Inflammatory macrophage (primary cell): ENCODE data around the gene PREX1.

Experiments used
- DNase-seq, 2 donors: peaks; one replicate each; pipeline ENCODE4 v3.0.0-alpha.2; 2020 to 2022

Gene PREX1

DNA sequence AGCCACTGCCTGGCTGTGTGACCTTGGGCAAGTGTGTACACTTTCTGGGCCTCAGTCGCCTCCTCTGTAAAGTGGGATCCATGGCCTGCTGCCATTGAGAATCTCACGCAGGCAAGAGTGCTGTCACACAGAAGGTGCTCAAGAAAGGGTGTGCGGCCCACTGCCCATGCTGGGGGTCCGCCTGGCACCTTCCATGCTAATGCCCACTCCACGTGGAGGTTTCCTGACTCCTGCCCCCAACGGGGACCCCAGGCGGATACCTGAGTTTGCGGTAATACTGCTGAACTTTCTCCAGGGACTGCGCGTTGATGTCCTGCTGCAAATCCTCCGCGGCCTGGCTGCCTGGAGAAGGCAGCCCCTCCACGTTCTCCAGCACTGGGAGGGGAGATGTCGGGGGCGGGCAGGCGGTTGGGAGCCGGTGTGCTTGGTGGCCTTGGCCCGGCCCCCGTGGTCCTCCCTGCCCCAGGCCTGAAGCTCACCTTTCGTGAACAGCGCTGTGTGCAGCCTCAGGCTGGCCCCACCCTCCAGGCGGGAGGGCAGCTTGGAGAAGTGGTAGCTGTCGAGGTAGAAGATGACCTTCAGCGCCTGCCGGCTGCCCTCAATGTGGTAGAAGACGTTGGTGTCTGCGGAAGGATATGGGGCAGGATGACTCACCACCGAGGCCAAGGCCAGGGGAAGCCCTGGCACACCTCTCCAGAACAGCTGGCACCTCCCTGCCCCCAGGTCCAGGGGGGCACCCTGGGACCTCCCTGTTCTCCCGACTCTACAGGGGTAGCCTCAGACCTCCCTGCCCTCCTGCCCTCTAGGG, 195.6 kb downstream of the PREX1 start:
- no peak for DNase-seq

DNA sequence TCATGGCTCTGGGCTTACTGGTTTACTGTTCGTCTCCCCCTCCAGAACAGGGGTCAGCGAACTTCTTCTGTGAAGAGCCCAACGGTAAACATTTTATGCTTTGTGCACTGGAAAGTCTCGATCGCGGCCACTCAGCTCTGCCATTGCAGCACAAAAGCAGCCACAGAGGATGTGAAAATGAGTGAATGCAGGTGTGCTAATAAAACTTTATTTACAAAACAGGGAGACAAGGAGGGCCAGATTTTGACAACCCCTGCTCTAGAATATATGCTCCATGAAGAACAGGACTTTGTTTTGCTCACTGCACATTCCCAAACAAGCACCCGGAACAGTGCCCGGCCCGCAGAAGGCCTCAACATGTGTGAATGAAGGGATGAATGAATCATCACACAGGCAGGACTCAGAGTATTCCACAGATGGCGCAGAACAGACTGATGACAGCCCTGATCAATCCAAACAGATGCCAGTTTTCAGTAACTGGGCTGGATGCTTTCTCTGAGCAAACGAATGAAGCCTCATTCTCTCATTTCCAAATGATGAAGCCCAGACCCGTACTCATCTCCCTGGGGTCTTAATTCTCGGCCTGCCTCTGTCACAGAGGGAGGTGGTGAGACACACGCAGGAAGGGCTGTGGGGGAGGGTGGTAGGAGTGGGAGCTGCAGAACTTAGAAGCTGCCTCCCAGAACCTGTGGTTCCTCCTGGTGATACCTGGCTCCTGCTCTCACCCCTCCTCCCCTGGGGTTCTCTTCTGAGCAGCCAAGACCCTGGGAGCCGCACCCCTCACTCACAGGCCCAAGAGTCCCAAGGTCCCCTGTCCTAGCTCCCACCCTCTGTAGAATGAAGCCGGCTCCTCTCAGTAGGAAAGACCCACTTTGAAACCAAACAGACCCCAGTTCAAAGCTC, 196.4 kb downstream of the PREX1 start:
- no peak for DNase-seq

- no peak for DNase-seq
Observed at GRCh38 chr20:48630342-48631075, 197.3 kb downstream of the PREX1 start.

DNA sequence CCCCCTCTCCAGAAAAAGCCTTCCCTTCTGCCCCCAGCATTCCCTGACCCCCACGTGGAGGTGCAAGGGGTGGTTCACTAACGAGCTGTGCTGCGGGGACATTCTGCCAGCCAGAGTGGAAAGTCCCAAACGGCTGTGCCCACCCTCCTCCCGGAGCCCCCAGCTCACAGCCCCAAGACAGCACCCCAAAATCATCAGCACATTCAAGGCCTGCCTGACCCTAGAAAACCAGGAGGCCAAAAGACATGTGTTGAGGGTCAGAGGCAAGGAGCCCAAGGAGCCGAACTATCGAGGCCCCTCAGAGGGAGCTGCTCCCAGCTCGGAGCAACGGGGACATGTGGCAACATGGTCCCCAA, 197.9 kb downstream of the PREX1 start:
- no peak for DNase-seq

GRCh38 chr20:48629069-48629959, 198.5 kb downstream of the PREX1 start:
- DNase-seq: no peak

DNA sequence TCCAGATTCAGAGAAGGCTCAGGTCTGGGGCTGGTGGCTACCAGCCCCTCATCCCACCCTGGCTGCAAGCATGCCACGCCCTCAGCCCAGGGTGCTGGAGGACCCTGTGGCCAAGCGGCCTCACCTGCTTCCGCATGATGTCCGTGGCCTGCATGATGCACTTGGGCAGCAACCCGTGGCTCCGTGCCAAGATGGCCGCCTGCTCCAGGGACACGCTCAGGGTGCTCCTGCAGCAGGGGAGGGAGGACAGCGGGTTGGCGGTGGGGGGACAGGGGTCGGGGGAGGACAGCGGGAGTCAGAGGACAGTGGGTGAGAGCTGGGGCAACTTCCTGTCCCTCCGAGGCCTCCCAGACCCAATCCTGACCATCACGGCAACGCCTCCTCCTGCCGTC, 200.1 kb downstream of the PREX1 start:
- peak in 1 of 2 donors; percentile 5 for DNase-seq

DNA sequence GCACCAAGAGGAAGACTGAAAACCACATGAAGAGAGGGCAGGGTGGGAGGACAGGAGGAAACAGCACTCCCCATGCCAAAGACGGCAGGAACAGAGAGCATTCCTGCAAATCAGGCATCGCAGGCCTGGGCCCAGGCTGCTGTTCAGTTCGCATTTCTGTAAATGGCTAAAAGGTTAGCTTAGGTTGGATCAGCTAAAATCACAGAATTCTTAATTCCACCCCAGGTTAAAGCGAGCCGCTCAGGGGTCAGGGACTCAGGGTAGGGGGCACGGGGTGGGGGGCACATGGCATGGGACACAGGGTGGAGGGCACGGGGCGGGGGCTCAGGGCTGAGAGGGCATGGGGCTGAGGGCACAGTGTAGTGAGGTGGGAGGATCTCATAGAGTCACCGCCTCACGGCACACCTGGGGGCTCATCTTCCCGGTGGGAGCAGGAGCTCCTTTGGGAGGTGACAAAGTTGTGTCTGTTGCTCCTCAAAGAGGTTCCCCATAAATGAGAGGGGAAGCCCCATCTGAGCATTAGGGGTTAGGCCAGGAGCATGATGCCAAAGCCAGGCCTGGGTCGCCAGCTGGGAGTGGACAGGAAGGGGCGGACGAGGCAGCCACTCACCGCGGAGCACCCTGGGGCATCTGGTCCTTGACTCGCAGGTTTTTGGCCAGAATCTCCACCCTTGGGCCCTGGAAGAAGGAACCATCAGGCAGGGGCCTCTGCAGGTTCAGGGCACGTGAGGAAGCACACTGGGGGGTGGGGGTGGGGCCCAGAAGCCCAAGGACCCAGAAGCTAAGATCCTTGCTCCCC, 200.7 kb downstream of the PREX1 start:
- DNase-seq: no peak

- peak; percentile 69 to 84 for DNase-seq
Observed at GRCh38 chr20:48626226-48626937, 201.4 kb downstream of the PREX1 start.

DNA sequence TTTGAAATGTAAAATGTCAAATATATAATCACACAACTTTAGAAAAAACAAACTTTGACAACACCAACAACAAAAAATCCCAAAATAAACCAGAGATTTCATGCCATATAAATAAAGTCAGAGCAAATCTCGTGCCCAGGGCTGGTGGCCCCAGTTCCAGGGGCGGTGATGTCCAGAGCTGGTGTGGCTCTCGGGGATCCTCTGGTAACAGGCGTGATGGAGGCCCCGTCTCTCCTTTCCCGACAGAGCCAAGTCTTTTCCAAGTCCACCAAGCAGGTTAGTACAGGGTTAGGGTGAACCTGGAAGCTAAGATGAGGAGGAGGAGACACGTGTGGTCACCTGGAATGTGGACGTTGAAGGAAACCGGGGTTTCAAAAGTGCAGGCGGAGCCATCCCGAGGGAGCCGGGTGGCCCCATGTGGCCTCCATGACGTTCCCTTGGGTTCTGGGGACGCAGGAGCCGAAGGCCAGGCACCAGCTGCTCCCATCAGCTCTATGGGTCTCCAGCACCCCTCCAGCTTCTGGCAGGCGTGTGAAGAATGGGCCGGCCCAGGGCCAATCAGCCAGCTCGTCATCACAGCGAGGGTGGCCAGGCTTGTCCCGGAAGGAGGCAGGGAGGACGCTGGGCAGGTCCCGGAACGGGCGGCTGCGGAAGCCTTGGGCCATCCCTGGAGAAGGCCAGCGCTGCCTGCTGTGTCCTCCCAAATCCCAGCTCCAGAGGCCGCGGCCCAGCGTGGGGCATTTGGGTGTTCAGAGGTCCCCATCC, 202.5 kb downstream of the PREX1 start:
- no peak for DNase-seq

DNA sequence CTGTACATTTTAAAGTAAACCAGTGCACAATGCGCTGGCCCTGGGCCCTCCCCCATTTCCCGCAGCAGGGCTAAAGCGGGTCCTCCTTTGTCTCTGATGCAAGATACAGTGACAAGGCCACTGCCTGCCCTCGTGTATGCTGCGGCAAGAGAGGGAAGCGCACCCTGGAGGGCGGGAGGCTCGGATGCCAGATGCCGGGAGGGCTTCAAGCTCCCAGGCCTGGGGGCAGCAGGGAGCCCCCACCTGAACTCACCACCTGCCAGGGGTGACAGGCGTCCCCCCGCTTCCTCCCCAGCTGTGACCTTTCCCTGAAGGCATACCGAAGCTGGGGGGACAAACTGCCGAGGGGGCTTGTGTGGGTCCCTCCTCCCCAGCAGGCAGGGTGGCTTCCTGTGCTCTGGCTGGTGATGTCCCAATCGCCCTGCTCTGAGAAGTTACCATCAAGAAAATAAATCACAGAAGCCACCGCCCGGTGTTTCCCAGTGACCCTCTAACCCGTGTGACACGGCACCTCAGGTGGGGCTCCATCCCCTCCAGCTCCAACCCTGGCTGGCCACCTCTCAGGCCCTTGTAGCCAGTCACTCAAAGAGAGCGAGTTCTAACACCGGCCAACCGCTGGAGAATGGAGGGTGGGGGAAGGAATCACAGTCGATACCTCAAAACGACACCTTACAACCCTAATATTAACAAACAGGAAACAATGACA, 203.3 kb downstream of the PREX1 start:
- DNase-seq: no peak

- no peak for DNase-seq
Observed at GRCh38 chr20:48623906-48624265, 203.9 kb downstream of the PREX1 start.

DNA sequence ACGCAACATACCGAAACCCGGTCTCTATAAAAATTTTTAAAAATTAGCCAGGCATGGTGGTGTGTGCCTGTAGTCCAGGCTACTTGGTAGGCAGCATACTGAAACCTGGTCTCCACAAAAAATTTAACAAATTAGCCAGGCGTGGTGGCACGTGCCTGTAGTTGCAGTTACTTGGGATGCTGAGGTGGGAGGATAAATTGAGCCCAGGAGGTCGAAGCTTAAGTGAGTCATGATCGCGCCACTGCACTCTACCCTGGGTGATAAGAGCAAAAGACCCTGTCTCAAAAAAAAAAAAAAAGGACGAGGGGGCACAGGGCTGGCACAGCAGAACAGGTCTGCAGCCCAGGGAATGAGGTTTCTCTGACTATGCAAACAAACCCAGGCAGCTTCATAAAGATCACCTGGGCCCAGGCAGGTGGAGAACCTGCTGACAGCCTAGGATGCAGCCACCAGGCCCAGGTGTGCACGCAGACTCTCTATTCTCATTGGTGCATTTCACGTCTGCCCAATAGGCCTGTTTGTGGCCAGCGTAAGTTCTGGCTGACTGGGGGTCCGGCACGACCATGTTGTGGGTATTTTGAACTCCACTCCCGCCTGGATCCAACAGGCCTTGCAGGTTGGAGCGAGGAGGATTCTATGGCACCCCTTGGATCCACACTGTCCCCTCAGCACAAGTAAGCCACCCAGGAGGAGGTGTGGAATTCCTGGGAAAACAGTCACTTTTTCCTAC, 204.5 kb downstream of the PREX1 start:
- no peak for DNase-seq

DNA sequence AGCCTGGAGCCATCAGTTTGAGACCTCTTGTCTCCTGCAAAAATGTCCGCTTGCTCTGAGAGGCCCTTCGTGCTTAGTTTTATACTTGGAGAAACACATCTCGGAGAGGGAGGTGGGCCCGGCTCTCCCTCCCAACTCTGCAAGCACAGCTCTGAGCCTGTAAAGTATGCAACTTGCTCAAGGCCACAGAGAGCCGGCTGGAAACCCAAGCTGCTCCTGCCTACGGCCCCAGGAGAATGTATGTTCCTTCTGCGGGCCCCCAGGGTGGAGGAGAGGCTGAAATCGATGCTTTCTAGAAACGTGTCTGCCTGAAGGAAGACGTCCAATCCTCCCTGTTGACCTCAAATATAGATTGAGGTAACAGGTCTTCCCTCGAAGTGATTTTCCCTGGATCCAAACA, 205.4 kb downstream of the PREX1 start:
- no peak for DNase-seq

DNA sequence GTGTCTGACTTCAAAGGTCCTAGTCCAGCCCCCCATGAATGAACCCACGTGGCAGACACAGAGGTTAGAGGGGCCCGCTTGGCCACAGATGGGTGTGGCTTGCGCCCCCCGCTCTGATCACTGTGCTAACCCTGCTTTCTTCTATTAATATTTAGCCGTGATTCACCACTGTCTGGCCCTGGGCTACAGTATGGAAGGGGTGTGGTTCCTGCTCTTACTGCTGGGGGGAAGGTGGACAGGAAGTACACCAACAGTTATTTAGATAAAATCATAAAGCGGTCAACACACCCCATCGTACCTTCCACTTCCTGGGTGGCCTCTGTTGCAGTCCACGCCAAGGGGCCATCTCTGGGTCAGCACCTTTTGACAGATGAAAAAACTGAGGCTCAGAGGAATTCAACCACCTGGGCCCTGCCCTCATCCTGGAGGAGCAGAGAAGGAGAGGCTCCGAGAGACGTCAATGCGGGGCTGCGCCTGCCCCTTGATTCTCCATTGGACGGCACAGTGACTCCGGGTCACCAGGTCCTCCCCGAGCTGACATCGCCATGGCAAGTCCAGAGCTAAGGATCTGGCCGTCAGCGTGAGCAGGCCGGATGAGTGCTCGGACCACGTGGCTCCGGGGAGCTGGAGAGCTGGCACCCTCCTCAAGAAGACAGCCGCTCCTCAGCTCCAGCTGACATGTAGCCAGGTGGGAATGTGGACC, 206.3 kb downstream of the PREX1 start:
- DNase-seq: no peak

DNA sequence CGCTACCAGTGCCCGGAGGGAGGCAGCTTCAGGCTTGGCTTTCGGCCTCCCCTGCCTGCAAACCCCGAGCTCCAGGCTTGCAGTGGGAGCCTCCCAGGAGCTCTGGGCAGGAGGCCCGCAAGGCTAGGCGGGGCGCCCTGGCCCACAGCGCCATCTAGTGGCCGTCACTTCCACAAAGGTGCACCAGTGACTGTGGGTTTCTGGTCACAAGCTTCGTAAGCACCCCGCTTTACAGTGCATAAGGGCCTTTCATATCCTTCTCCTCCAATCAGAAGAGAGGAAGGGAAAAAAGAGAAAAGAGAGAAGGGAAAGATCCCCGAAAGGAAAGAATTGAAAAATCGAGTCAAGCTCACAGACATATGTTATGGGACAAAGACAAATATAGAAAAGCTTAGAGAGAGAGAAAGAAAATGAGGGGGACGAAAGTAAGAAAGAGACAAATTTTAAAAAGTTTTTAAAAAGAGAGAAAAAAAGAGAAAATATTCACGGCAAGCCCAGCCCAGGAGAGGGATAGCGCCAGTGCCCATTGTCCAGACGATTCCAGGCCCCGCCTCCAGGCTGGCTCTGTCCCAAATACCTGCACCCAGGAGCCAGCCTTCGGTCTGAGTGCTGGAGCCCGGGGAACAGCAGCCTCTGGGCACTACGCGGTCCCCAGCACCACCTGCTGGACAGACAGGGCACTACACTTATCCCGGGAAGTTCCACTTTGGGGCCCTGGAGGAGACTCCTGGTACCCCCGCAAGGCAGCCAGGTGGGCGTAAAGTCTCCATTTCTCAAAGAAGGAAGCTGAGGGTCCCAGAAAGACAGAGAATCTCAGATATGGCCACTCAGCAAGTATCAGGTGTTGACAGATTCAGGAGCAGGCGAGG, 207.1 kb downstream of the PREX1 start:
- DNase-seq: peak; percentile 64 to 71

DNA sequence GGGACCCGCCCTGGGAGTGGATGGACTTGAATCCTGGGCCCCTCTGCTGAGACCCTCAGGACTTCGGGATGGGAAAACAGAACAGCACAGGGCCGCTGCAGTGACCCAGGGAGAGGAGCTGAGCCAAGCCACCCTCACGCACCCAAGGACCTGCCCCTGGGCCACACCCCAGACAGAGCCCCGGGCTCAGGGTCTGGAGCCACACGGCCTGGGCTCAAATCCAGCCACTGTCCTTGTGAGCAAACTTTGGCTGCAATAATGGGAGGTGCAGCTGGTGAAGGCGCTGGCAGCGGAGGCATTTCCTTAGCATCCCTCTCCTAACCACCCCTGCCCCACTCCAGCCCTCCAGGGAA, 207.7 kb downstream of the PREX1 start:
- no peak for DNase-seq
